WTC11 (cell line): ENCODE results near the gene FAM124A. TPM values are rescaled to one million over a fixed set of nuclear protein-coding genes. Genes with fewer than 3 reads are reported as not detected.

Experiments used
- ATAC-seq: fragments of 200-7000 bp; cut with Tn5 transposase; 2 replicates; pipeline ENCODE4 v1.10.0; 2021; ENCODE audit warnings: mild to moderate bottlenecking, moderate library complexity
- CTCF ChIA-PET: fragments of 300-600 bp; sonication (Branson Sonifier 250); formaldehyde crosslinking; loops from one replicate; lab custom pipeline; 2021; ENCODE audit warnings: antibody characterized with exemption; lab: Charles Lee
- POLR2A ChIA-PET: fragments of 350-600 bp; sonication (Branson Sonifier 250); formaldehyde crosslinking; loops from one replicate; lab custom pipeline; 2021; ENCODE audit warnings: antibody characterized with exemption; lab: Charles Lee
- DNase-seq: peaks from one replicate; pipeline ENCODE4 v3.0.0; 2021; ENCODE audit warnings: low spot score
- H3K27ac Mint-ChIP-seq: 2 replicates; pipeline ENCODE4 v1.8.0; 2021; ENCODE audit warnings: mixed read lengths
- H3K27me3 Mint-ChIP-seq: 2 replicates; pipeline ENCODE4 v1.8.0; 2021; ENCODE audit warnings: low read depth, mild to moderate bottlenecking, moderate library complexity, mixed read lengths
- H3K36me3 Mint-ChIP-seq: 2 replicates; pipeline ENCODE4 v1.8.0; 2021; ENCODE audit warnings: mixed read lengths
- H3K4me1 Mint-ChIP-seq: 2 replicates; pipeline ENCODE4 v1.8.0; 2022; ENCODE audit warnings: mixed read lengths
- H3K4me3 Mint-ChIP-seq: 2 replicates; pipeline ENCODE4 v1.8.0; 2021; ENCODE audit warnings: mild to moderate bottlenecking, moderate library complexity, mixed read lengths
- H3K9me3 Mint-ChIP-seq: 2 replicates; pipeline ENCODE4 v1.8.0; 2021; ENCODE audit warnings: mixed read lengths
- ATF2 ChIP-seq: sonication (generic); formaldehyde crosslinking; IDR thresholded peaks from 2 replicates; pipeline ENCODE4 v1.8.1; 2022; ENCODE audit warnings: low read depth, missing genetic modification reagents, borderline replicate concordance
- E2F5 ChIP-seq: sonication (generic); formaldehyde crosslinking; IDR thresholded peaks from 2 replicates; pipeline ENCODE4 v1.8.1; 2022; ENCODE audit warnings: mild to moderate bottlenecking, moderate library complexity, missing genetic modification reagents
- HMGA2 ChIP-seq: fragments of 250-450 bp; sonication (Bioruptor Pico); IDR thresholded peaks from 2 replicates; pipeline ENCODE4 v1.4.0; 2021; ENCODE audit warnings: mild to moderate bottlenecking, moderate library complexity
- IRF2 ChIP-seq: sonication (generic); formaldehyde crosslinking; IDR thresholded peaks from 2 replicates; pipeline ENCODE4 v1.8.0; 2022; ENCODE audit warnings: low read depth, missing genetic modification reagents, borderline replicate concordance
- JUN ChIP-seq: sonication (generic); formaldehyde crosslinking; IDR thresholded peaks from 2 replicates; pipeline ENCODE4 v1.8.0; 2023; ENCODE audit warnings: mild to moderate bottlenecking, missing genetic modification reagents
- NR3C1 ChIP-seq: sonication (generic); formaldehyde crosslinking; conservative IDR thresholded peaks from 2 replicates; pipeline ENCODE4 v1.8.1; 2023; ENCODE audit warnings: low read depth, mild to moderate bottlenecking, missing genetic modification reagents
- RELA ChIP-seq: sonication (generic); formaldehyde crosslinking; IDR thresholded peaks from 2 replicates; pipeline ENCODE4 v1.8.1; 2022; ENCODE audit warnings: missing genetic modification reagents, mild to moderate bottlenecking, borderline replicate concordance
- SMAD3 ChIP-seq: sonication (generic); formaldehyde crosslinking; IDR thresholded peaks from 2 replicates; pipeline ENCODE4 v1.8.0; 2022; ENCODE audit warnings: missing genetic modification reagents, mild to moderate bottlenecking, borderline replicate concordance
- USF1 ChIP-seq: sonication (generic); formaldehyde crosslinking; IDR thresholded peaks from 2 replicates; pipeline ENCODE4 v1.8.0; 2022; ENCODE audit warnings: mild to moderate bottlenecking, missing genetic modification reagents
- ZNF219 ChIP-seq: sonication (generic); formaldehyde crosslinking; IDR thresholded peaks from 2 replicates; pipeline ENCODE4 v1.8.0; 2023; ENCODE audit warnings: missing genetic modification reagents, mild to moderate bottlenecking, borderline replicate concordance
- ZNF232 ChIP-seq: sonication (generic); formaldehyde crosslinking; IDR thresholded peaks from 2 replicates; pipeline ENCODE4 v1.8.0; 2022; ENCODE audit warnings: mild to moderate bottlenecking, missing genetic modification reagents
- ZNF317 ChIP-seq: sonication (generic); formaldehyde crosslinking; IDR thresholded peaks from 2 replicates; pipeline ENCODE4 v1.8.1; 2023; ENCODE audit warnings: low read depth, mild to moderate bottlenecking, moderate library complexity, missing genetic modification reagents, borderline replicate concordance
- ZNF416 ChIP-seq: fragments of 250-450 bp; sonication (Bioruptor Pico); IDR thresholded peaks from 2 replicates; pipeline ENCODE4 v1.9.0; 2021; ENCODE audit warnings: mild to moderate bottlenecking, inconsistent platforms
- total RNA-seq: library from RNA; stranded (reverse); gene quantifications from 3 replicates; pipeline ENCODE4 v1.2.3, GENCODE V29; 2021
- TF ChIP-seq, protein P1 (sequence below): sonication (generic); formaldehyde crosslinking; IDR thresholded peaks from 2 replicates; pipeline ENCODE4 v1.8.1; 2023; ENCODE audit warnings: mild to moderate bottlenecking, missing genetic modification reagents, moderate library complexity
- TF ChIP-seq, protein P2 (sequence below): sonication (generic); formaldehyde crosslinking; IDR thresholded peaks from 2 replicates; pipeline ENCODE4 v1.8.1; 2023; ENCODE audit warnings: mild to moderate bottlenecking, moderate library complexity, missing genetic modification reagents
- TF ChIP-seq, protein P3 (sequence below): sonication (generic); formaldehyde crosslinking; IDR thresholded peaks from 2 replicates; pipeline ENCODE4 v1.8.0; 2022; ENCODE audit warnings: missing genetic modification reagents
- TF ChIP-seq, protein P4 (sequence below): sonication (generic); formaldehyde crosslinking; IDR thresholded peaks from 2 replicates; pipeline ENCODE4 v1.8.1; 2022; ENCODE audit warnings: missing genetic modification reagents, borderline replicate concordance

Gene FAM124A
- total RNA-seq, 1 experiment from 2014 or later, result 45.8 TPM

GRCh38 chr13:51221108-51221507, 1.1 kb upstream of the FAM124A start (continued):
- TF ChIP-seq, protein P1, sequence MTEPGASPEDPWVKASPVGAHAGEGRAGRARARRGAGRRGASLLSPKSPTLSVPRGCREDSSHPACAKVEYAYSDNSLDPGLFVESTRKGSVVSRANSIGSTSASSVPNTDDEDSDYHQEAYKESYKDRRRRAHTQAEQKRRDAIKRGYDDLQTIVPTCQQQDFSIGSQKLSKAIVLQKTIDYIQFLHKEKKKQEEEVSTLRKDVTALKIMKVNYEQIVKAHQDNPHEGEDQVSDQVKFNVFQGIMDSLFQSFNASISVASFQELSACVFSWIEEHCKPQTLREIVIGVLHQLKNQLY (CRISPR knock-in tag), result no peak
- TF ChIP-seq, protein P2, sequence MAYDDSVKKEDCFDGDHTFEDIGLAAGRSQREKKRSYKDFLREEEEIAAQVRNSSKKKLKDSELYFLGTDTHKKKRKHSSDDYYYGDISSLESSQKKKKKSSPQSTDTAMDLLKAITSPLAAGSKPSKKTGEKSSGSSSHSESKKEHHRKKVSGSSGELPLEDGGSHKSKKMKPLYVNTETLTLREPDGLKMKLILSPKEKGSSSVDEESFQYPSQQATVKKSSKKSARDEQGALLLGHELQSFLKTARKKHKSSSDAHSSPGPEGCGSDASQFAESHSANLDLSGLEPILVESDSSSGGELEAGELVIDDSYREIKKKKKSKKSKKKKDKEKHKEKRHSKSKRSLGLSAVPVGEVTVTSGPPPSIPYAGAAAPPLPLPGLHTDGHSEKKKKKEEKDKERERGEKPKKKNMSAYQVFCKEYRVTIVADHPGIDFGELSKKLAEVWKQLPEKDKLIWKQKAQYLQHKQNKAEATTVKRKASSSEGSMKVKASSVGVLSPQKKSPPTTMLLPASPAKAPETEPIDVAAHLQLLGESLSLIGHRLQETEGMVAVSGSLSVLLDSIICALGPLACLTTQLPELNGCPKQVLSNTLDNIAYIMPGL (CRISPR knock-in tag), result no peak
- TF ChIP-seq, protein P3, sequence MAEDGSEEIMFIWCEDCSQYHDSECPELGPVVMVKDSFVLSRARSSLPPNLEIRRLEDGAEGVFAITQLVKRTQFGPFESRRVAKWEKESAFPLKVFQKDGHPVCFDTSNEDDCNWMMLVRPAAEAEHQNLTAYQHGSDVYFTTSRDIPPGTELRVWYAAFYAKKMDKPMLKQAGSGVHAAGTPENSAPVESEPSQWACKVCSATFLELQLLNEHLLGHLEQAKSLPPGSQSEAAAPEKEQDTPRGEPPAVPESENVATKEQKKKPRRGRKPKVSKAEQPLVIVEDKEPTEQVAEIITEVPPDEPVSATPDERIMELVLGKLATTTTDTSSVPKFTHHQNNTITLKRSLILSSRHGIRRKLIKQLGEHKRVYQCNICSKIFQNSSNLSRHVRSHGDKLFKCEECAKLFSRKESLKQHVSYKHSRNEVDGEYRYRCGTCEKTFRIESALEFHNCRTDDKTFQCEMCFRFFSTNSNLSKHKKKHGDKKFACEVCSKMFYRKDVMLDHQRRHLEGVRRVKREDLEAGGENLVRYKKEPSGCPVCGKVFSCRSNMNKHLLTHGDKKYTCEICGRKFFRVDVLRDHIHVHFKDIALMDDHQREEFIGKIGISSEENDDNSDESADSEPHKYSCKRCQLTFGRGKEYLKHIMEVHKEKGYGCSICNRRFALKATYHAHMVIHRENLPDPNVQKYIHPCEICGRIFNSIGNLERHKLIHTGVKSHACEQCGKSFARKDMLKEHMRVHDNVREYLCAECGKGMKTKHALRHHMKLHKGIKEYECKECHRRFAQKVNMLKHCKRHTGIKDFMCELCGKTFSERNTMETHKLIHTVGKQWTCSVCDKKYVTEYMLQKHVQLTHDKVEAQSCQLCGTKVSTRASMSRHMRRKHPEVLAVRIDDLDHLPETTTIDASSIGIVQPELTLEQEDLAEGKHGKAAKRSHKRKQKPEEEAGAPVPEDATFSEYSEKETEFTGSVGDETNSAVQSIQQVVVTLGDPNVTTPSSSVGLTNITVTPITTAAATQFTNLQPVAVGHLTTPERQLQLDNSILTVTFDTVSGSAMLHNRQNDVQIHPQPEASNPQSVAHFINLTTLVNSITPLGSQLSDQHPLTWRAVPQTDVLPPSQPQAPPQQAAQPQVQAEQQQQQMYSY, result no peak
- TF ChIP-seq ATF2 (CRISPR knock-in tag), result no peak
- TF ChIP-seq ZNF416 (CRISPR knock-in tag), result no peak
- TF ChIP-seq USF1 (CRISPR knock-in tag), result no peak
- no peak for TF ChIP-seq JUN (CRISPR knock-in tag)
- no peak for TF ChIP-seq HMGA2 (CRISPR knock-in tag)
- no peak for TF ChIP-seq E2F5 (CRISPR knock-in tag)
- TF ChIP-seq, all 79 proteins: peak for 0

GRCh38 chr13:51221674-51222036, 543 bp upstream of the FAM124A start:
- ATAC-seq, result no peak
- Mint-ChIP-seq H3K4me3 (peak overlapping the region; percentile 78), H3K27me3 (peaks cover 20% of the 10 kb centered on the region), H3K9me3 (peaks cover 6% of the 10 kb centered on the region), H3K36me3 (peaks cover 20% of the 10 kb centered on the region), H3K27ac (peak overlapping the region; percentile 68; the same call in 1 of the 2 replicates), H3K4me1 (peaks cover 54% of the 10 kb centered on the region)
- POLR2A ChIA-PET, result interaction anchor here (1.5 kb wide), 1 partner anchor 22 kb away, joined by 3 read pairs; no protein-coding TSS in a partner anchor
- TF ChIP-seq RELA (0 out of 2 replicates have a peak, but pooled peaks have one; percentile 15), IRF2 (CRISPR knock-in tag) (no peak), ZNF317 (CRISPR knock-in tag) (no peak), SMAD3 (CRISPR knock-in tag) (no peak), ZNF219 (CRISPR knock-in tag) (no peak), NR3C1 (CRISPR knock-in tag) (no peak), ZNF232 (peak; percentile 40; the same call in 1 of the 2 replicates)
- TF ChIP-seq, protein P4, sequence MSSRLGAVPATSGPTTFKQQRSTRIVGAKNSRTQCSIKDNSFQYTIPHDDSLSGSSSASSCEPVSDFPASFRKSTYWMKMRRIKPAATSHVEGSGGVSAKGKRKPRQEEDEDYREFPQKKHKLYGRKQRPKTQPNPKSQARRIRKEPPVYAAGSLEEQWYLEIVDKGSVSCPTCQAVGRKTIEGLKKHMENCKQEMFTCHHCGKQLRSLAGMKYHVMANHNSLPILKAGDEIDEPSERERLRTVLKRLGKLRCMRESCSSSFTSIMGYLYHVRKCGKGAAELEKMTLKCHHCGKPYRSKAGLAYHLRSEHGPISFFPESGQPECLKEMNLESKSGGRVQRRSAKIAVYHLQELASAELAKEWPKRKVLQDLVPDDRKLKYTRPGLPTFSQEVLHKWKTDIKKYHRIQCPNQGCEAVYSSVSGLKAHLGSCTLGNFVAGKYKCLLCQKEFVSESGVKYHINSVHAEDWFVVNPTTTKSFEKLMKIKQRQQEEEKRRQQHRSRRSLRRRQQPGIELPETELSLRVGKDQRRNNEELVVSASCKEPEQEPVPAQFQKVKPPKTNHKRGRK (CRISPR knock-in tag), result no peak
- no peak for DNase-seq
- CTCF ChIA-PET, result interaction anchor here (0.7 to 1.7 kb wide), 7 partner anchors 10 to 103 kb away, joined by 3 to 6 read pairs (median 3); no protein-coding TSS in a partner anchor
